HG02870 (cell line): ENCODE measurements around the gene TUBA1C.

ENCODE experiments used
- ATAC-seq: cut with Tn5 transposase; IDR thresholded peaks from one replicate; pipeline ENCODE4 v1.9.1; 2021; ENCODE audit warnings: mild to moderate bottlenecking, moderate library complexity; ENCODE audit not compliant: unreplicated experiment

Gene TUBA1C

DNA sequence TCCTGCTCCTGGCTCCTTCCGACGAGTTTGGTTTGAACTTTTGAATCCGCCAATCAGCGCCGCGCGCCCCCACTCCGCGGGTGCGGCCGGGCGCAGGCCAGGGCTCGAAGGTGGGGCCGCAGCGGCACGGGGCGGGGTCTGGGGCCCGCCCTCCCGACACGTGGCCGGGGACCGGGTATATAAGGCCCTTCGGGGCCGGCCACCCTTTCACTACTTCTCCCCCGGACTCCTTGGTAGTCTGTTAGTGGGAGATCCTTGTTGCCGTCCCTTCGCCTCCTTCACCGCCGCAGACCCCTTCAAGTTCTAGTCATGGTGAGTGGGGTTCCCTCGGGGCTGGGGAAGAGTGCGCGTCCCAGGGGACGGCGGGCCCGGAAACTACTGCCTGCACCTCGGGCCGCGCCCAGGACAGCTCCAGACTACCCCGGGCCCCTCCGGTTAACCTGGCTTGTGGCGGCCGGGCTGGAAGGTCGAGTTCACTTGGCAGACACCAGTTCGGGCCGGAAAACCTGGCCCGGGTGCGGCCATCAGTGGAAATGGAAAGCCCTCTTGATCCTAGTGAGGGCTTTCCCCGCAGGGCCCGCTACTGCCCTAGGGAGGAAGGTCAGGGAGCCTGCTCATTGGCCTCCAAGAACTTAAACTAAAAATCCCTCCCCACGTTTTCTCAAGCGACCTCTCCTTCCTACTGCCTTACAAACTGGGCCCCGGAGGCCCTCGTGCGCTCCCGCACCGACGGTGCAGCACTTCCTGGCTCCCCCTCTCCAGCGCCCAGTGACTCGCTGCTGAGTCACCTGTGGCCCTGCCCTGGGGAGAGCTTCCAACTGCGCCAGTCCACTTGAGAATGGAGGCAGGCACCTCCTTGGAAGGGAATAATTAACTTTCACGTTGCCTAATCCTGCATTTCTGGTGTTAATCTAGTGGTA, at the start of gene TUBA1C:
TUBA1C (plus strand) TSS at position 210 of the 920 bp plus-strand sequence; CDS start at position 310, 100 bp downstream.
- peak; percentile 74 for ATAC-seq

DNA sequence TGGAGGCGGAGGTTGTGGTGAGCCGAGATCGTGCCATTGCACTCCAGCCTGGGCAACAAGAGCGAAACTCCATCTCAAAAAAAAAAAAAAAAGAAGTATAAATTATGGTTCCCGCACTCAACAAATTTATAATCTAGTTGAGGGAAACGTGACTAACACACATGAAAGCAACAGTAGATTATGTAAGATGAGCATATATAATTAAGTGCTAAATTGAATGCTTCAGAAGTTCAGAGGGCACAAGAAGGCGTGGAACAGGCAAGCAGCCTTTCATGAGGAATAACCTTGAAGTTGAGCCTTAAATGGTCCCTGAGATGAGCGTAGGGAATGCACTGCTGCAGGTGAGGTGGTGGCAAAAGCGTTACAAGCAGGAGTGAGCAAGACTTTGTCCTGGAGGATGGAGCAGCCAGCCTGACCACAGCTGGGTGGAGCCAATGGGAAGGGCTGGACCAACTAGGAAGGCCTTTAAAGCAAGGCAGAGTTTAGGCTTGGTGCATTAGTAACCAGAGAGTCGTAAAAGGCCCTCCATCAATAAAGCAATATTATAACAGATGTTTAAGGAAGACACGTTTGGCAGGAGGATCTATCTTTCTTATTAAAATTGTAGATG, 45.4 kb upstream of the TUBA1C start:
- no peak for ATAC-seq

DNA sequence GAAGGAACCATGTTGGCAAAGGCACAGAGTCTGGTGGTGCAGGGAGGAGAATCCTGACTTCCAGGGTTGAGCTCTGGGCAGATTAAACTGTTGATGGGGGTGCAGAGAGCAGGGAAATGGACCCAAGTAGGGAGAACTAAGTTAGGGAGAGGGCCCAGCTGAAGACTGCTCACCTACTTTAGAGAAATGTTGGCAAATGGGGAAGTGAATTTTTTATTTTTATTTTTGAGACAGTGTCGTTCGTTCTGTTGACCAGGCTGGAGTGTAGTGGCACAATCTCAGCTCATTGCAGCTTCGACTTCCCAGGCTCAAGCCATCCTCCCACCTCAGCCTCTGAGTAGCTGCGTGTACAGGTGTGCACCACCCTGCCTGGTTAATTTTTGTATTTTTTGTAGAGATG, 43.9 kb upstream of the TUBA1C start:
- ATAC-seq, result no peak

DNA sequence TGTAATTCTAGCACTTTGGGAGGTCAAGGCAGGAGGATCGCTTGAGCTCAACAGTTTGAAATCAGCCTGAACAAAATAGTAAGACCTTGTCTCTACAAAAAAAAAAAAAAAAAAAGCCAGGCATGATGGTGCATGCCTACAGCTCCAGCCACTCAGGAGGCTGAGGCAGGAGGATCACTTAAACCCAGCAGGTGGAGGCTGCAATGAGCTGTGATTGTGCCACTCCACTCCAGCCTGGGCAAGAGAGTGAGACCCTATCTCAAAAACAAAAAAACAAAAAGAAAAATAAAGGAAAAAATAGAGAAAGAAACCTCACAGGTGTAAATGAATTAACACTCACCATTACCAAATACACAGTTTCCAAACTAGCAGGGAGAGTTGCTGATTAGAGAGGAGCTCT, 41.8 kb upstream of the TUBA1C start:
- no peak for ATAC-seq

DNA sequence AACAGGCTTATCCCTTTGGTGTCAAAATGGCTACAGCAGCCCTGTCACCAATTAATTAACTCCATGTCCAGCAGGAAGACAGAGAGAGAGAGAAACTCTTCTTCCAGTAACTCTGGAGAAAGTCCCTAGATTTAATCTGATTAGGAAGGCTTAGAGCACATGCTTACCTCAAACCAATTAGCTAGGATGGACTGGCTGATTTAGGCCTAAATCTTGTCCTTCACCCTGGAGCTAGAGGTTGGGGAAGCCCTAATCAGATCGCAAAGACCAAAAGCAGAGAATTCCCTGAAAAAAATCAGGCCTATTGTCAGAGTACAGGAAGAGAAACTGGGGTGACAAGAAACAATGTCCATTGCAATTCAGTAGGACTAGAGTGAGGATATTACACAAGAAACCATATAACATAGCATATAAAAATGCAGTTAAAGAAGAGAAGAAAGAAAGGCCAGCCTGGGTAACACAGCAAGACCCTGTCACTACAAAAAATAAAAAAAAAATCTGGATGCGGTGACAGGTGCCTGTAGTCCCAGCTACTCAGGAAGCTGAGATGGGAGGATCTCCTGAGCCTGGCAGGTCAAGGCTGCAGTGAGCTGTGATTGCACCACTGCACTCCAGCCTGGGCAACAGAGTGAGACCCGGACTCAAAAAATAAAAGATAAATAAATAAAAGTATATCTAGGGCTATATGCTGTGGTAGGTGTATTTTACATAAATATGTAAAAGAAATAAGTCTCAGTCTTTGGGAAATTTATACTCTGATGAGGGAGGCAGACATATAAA, 41.1 kb upstream of the TUBA1C start:
- ATAC-seq, result no peak

DNA sequence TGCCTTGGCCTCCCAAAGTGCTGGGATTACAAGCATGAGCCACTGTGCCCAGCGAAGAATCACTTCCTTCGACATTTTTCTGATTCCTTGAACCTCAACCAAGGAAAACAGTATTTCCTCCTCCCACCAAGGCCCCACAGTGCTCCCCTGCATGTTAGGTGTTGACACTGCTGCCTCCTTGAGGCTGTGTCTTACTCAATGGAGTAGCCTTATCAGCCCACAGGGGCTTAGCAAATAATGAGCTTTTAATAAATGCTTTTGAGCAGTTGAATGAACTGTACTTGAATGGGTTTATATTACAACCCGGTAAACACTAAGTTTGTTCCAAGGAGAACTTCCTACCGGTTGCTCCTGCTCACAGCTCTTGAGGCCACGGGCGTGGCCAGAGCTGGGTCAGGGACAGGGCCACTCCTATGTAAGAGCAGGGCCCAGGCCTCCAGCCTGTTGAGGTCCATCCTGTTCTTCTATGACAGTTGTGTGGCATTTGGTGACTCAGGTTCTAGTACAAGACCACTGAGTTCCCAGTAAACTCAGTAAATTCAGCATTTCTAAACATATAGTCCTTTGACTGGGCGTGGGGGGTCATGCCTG, 39.2 kb upstream of the TUBA1C start:
- no peak for ATAC-seq

DNA sequence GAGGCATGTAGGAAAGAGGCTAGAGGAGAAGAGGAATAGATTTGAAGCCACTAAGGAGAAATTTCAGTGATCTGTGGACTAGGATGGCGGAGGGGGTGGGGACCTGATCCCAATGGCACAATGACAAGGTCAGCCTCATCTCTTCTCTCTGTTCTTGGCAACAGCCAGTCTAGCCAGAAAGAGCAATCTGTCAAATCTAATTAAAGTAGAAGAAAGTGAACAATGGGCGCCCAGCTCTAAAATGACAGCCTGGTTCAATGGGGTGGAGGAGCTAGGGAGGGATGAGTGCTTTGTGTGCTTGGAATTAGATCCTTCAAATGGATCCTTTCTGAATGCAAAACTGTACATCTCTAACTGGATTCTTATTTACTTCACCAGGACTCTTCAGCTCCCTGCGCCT, 37.2 kb upstream of the TUBA1C start:
- ATAC-seq, result no peak

DNA sequence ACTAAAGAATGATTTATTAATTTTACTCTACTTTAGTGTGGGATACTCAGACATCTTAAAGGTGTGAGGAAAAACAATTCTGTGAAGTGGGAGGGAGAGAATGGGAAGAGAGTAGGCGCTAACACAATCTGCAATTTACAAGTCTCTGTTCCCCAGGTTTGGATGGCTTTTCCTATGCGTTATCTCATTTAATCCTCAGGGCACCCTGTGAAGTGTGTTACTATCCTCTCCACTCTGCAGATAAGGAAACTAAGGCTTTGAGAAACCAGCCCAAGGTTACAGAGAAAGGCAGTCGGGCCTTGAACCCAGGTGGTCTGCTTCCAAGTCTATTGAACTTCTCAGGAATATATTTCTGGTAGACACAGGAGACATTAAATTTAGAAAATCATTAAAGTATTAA, 36.2 kb upstream of the TUBA1C start:
- no peak for ATAC-seq

DNA sequence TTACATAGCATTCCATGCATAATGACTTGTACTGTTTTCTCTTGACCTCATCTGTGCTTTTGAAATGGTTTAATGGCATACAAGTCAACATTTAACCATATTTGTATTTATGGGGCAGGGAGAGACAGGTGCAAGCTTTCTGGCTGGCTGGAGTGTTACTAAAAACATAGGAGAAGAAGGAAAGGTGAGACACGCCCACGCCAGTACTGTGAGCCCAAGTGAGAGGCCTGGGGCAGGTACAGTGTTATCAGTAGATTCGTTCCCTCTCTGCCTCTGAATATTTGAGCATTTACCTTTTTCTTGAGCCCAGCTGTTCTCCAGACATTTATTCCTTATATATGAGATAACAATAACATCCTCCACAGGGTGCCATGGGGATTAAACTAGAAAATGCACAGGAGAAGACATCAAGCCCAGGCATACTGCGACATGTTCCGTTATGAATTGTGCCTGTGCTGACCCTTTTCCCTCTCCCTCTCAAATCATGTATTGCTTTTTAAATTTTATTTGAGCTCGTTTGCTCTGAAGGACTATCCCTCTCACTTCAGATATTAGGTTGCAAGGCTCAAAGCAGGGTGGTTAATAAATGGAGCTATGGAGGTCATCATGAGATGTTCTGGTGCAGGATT, 34.6 kb upstream of the TUBA1C start:
- no peak for ATAC-seq

DNA sequence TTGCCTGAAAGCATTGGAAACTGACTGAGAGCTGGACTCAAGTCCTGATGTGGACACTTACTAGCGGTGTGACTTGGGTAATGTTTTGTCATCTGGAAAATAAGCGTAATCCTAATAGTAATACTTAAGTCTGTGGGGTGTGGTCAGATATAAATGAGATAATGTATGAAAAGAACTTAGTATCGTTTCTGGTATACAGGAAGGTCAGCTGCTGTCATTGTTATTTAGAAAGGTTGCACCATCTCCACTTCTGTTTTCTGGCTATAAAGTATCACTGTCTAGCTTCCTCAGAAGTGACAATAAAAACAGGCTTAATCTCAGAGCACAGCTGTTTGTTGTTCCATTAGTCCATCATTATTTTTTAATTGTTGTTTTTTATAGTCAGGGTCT, 34.1 kb upstream of the TUBA1C start:
- ATAC-seq, result no peak

DNA sequence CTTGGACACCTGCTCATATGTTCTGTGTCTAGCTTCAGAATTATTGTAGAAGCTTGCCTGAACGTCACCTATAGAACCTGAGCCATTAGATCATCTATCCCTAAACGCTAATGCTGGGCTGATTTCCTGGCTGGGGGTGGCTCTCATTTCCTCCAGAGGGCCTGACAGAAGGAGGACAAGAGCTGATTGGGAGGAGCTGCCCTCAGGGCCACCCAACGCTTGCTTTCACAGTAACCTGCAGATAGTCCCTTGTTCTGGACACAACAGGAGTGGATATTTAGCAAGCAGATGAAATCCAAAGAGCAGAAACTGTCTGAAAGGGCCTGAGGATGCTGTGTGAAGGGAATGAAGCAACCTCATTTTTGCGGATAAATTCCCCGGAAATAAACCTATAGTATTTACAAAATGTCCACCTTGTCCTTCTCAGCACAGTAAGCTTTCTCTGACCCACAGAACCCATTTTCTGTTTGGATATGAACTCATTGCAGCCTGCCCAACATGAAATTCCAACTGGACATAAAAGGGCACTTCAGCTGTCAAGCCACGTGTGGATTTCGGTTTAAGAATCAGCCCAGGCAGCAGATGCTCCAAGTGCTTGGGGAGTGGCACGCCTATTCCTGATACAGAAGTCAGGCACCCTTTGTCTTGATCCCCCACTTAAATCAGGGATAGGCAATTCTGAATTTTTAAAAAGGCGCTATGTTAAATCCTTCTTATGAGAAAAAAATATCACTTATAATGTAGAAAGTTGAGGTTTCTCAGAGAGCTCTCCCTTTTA, 32.8 kb upstream of the TUBA1C start:
- ATAC-seq, result no peak

DNA sequence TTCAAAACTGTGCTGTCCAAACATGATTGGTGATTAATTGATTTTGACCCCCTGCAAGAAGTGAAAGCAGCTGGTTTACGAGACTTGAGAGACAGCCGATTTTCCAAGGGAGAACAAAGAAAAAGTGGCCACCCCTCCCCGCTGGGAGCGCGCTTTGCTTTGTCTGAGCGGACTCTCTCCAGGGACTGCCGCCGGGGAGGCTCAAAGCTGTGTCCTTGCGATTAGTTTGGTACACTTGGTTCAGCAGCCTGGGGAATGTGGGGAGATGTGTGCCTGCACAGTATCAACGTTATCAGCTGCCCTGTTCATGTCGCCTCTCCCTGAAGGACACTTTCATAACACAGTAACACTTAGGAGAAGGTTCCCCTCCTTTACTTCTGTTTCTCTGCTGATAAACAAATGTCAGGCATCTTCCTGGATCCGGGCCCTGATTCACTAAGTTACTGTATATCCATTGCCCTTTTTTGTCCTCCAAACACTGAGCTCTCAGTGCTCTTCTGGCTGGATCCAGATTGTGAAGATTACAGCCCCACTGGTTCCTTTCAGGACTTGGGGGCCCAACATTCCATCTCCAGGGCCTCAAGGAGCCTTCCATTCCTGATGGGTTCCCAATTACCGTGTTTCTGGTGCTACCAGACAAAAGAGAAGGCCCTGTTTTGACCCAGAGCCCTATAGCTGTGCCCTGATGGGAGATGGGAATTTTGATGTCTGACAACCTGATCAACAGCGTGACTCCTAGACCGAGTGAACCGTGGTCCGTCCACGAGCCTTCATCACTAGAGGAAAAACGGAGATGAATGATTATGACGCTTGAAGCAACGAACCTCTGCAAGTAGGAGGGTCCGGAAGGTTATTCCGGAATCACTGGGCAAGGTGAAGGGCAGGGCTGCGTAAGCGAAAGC, 31.7 kb upstream of the TUBA1C start:
- no peak for ATAC-seq

DNA sequence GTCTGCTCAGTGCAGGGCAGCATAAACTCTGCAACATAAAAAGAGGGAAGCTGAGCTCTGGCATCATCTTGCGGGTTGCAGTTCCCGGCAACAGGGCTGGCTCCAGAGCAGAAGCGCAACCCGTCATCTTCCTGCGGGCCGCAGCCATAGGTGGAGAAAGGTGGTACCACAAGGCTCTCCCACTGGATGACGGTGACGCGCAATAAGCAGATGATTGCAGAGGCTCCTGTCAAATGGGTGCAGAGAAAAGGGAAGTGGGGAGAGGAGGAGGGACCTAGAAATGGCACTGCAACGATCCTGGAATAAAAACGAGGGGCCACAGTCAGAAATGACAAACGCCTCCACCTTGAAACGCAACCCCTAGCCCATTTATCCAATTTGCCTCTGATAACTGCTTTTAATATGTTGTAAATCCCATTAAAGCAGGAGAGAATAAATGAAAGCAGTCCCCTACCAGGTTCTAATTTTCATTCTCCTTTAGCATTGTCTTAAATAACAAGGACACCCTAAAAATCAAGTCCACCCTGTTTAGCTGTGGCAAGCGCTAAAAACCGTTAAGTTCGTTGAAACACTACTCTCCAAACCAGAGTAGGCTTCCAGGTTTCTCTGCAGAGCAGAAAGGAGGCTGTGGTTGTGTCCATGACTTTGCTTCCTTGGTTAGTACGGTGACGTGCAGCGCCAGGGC, 30.9 kb upstream of the TUBA1C start:
- ATAC-seq, result no peak

DNA sequence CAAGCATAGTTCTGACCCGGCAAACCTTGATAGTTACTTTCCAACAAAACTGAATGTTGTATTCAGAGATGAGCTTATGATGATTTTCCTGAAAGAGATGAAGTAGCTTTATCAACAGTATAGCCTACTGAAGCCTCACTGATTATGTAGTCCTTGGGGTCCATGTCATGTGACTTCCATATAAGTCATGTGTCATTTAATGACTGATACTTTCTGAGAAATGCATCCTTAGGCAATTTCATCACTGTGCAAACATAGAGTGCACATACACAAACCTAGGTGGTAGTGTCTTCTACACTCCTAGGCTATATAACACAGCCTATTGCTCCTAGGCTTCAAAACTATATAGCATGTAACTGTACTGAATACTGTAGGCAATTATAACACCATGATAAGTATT, 28.5 kb upstream of the TUBA1C start:
- no peak for ATAC-seq

DNA sequence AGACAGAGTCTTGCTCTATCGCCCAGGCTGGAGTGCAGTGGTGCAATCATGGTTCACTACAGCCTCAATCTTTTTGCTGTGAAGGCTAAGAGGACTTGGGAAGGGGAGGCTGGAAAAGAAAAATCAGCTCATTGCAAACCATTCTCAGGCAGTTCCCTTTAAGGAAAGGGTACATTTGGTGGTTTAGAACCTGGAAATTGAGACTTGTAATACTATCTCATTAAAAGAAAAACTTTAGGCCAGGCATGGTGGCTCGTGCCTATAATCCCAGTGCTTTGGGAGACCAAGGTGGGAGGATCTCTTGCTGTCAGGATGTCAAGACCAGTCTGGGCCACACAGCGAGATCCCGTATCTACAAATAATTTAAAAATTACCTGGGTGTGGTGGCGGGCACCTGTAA, 21.3 kb upstream of the TUBA1C start:
- no peak for ATAC-seq

DNA sequence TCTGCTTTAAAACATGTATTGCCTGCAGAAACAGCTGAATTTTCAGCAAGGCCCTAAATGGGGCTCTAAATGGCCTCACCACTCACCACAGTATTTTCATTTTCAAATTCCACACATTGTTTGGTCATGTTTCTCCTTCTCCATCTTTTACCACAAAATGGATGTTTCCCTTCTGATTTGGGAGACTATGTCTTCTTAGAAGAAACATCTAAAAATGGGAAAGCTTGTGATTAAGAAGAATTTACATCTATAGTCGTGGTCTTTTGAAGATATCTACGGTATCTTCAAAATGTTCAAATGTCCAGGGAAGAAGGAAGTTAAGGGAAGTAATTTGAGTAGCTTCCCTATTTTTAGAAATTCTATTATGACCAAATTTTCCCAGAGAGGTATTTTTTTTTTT, 20.7 kb upstream of the TUBA1C start:
- ATAC-seq, result no peak

DNA sequence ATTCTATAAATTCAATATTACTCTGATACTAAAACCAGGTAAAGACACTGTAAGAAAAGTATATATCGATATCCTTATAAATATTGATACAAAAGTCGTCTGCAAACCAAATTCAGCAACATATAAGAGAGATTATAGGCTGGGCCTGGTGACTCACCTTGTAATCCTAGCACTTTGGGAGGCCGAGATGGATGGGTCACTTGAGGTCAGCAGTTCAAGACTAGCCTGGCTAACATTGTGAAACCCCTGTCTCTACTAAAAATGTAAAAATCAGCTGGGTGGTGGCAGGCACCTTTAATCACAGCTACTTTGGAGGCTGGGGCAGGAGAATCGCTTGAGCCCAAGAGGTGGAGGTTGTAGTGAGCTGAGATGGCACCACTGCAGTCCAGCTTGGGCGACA, 13.5 kb upstream of the TUBA1C start:
- ATAC-seq, result no peak

DNA sequence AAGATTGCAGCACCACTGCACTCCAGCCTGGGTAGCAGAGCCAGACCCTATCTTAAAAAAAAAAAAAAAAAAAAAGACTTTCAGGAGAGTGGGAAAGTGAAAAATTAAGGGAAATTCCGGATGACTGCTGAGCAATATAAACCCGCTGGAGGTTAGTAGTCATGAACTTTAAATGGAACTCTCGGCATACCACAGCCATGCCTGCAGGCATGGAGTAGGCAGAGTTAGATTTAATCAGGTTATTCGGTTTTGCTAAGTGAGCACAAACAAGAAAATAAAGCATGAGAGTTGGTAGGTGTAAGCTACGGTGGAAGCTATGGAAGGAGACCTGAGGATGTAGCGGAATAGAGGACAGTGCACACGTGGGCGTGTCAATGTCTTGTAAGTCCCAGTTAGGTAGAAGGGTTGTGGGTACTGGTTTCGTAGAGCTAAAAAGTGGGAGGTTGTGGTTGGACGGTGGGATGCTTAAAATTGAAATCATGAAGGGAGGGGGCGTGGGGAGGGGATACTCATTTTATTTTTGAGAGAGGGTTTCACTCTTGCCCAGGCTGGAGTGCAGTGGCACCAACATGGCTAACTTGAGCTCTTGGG, 11.8 kb upstream of the TUBA1C start:
- ATAC-seq, result no peak
